ENCODE results near the gene TRPC4AP. TPM values are rescaled to one million over a fixed set of nuclear protein-coding genes. Genes with fewer than 3 reads are reported as not detected.

Gene TRPC4AP
- total RNA-seq, 1 donor from 2014 or later = 67.6 TPM

- peak overlapping the region; percentile 87 for H3K27ac ChIP-seq
- DNase-seq (no peak), ATAC-seq (peak; percentile 2)
- H3K4me1 ChIP-seq = peaks cover 12% of the 10 kb centered on the region
- intact Hi-C loops (cut with DNase I) = loop anchor here (5.0 kb wide), 1 partner anchor 83 kb away; the partner anchor contains the start of gene GGT7
- H3K36me3 ChIP-seq = peaks cover 7% of the 10 kb centered on the region
- H3K27me3 ChIP-seq = no peaks in the 10 kb centered on the region
- H3K9me3 ChIP-seq = no peaks in the 10 kb centered on the region
- peak overlapping the region; percentile 66 for H3K4me3 ChIP-seq
- no peak for TF ChIP-seq CTCF (IDR thresholded peaks at IDR 0.05)
Measured at GRCh38 chr20:34954904-34955230, 137.7 kb downstream of the TRPC4AP start.

- Histone ChIP-seq H3K27ac (no peak overlapping the region), H3K36me3 (peaks cover 13% of the 10 kb centered on the region), H3K4me1 (peaks cover 12% of the 10 kb centered on the region), H3K27me3 (no peaks in the 10 kb centered on the region), H3K4me3 (no peak overlapping the region), H3K9me3 (no peaks in the 10 kb centered on the region)
- ATAC-seq (no peak), DNase-seq (no peak)
- no peak for TF ChIP-seq CTCF (IDR thresholded peaks at IDR 0.05)
- intact Hi-C loops (cut with DNase I) = no loop called here
Measured at GRCh38 chr20:34953960-34954359, 138.6 kb downstream of the TRPC4AP start.

- Histone ChIP-seq H3K9me3 (no peaks in the 10 kb centered on the region), H3K4me3 (no peak overlapping the region), H3K4me1 (peaks cover 12% of the 10 kb centered on the region), H3K27ac (no peak overlapping the region), H3K27me3 (no peaks in the 10 kb centered on the region), H3K36me3 (peaks cover 13% of the 10 kb centered on the region)
- intact Hi-C loops (cut with DNase I) = no loop called here
- no peak for ATAC-seq
- DNase-seq = no peak
- TF ChIP-seq CTCF (IDR thresholded peaks at IDR 0.05) = no peak
Measured at GRCh38 chr20:34952671-34953070, 139.9 kb downstream of the TRPC4AP start.

Small RNA genes lying within 50 kb of the gene (microRNA-seq; reads per million reads assigned to microRNA genes)
- gene MIR499A (ENCODE audit: borderline microRNAs expressed) (not detected), gene MIR499B (ENCODE audit: borderline microRNAs expressed) (not detected)

Other genes starting within 250 kb of the TRPC4AP start
- 20.6 TPM for gene GGT7, start 220.0 kb downstream of the TRPC4AP start, total RNA-seq
- gene ACSS2, start 216.2 kb downstream of the TRPC4AP start, total RNA-seq = 146 TPM
- 30.0 TPM for gene GSS, start 137.0 kb downstream of the TRPC4AP start, total RNA-seq
- 1.8 TPM for gene MYH7B, start 136.9 kb downstream of the TRPC4AP start, total RNA-seq
- 39.2 TPM for gene EDEM2, start 54.5 kb upstream of the TRPC4AP start, total RNA-seq
- gene PROCR, start 79.3 kb upstream of the TRPC4AP start, total RNA-seq = 20.4 TPM
- gene MMP24, start 133.9 kb upstream of the TRPC4AP start, total RNA-seq = 13.0 TPM
- gene MMP24OS, start 185.3 kb upstream of the TRPC4AP start, total RNA-seq = 85.2 TPM
- 78.8 TPM for gene EIF6, start 192.0 kb upstream of the TRPC4AP start, total RNA-seq
- gene FAM83C, start 199.6 kb upstream of the TRPC4AP start, total RNA-seq = not detected

Data from upper lobe of right lung (tissue), 1 donor.